Smooth muscle cell (in vitro differentiated cells): ENCODE results near the gene ARHGEF6. TPM values are rescaled to one million over a fixed set of nuclear protein-coding genes. Genes with fewer than 3 reads are reported as not detected.

Experiments used
- DNase-seq: peaks from one replicate; lab custom pipeline; 2025; ENCODE audit not compliant: unreplicated experiment; lab: John Stamatoyannopoulos, UW
- H2AFZ ChIP-seq: fragments of 200-600 bp; sonication (generic); 2 replicates; pipeline ENCODE4 v1.6.0; 2016; ENCODE audit warnings: antibody characterized with exemption, low read depth, mild to moderate bottlenecking
- H3F3A ChIP-seq: fragments of 200-600 bp; sonication (generic); 2 replicates; pipeline ENCODE4 v1.6.0; 2017; ENCODE audit warnings: antibody characterized with exemption, low read depth
- H3K27ac ChIP-seq: fragments of 200-600 bp; sonication (generic); 2 replicates; pipeline ENCODE4 v1.5.1; 2016; ENCODE audit warnings: low read depth, mild to moderate bottlenecking
- H3K27me3 ChIP-seq: fragments of 200-600 bp; sonication (generic); 2 replicates; pipeline ENCODE4 v1.6.1; 2016; ENCODE audit warnings: low read depth, mild to moderate bottlenecking
- H3K36me3 ChIP-seq: fragments of 200-600 bp; sonication (generic); 2 replicates; pipeline ENCODE4 v1.5.1; 2016; ENCODE audit warnings: low read depth
- H3K4me1 ChIP-seq: fragments of 200-600 bp; sonication (generic); 2 replicates; pipeline ENCODE4 v1.5.1; 2016; ENCODE audit warnings: low read depth
- H3K4me2 ChIP-seq: fragments of 200-600 bp; sonication (generic); 2 replicates; pipeline ENCODE4 v1.6.0; 2016; ENCODE audit warnings: mild to moderate bottlenecking
- H3K4me3 ChIP-seq: fragments of 200-600 bp; sonication (generic); 2 replicates; pipeline ENCODE4 v1.5.1; 2016; ENCODE audit warnings: mild to moderate bottlenecking
- H3K79me2 ChIP-seq: fragments of 200-600 bp; sonication (generic); 2 replicates; pipeline ENCODE4 v1.6.0; 2016; ENCODE audit warnings: low read depth, mild to moderate bottlenecking
- H3K9ac ChIP-seq: fragments of 200-600 bp; sonication (generic); 2 replicates; pipeline ENCODE4 v1.6.0; 2016; ENCODE audit warnings: low read depth
- H3K9me3 ChIP-seq: fragments of 200-600 bp; sonication (generic); replicated peaks from 2 replicates; pipeline ENCODE4 v1.5.1; 2016; ENCODE audit warnings: low read depth
- H4K20me1 ChIP-seq: fragments of 200-600 bp; sonication (generic); 2 replicates; pipeline ENCODE4 v1.6.0; 2016; ENCODE audit warnings: low read depth
- whole genome bisulfite sequencing: methylation state at CpG from one replicate; pipeline ENCODE4 v1.1.7; 2016; ENCODE audit warnings: low lambda C conversion rate; 5-methylcytosine and 5-hydroxymethylcytosine counted together
- polyA plus RNA-seq: library from polyadenylated mRNA; unstranded; fragments of >200 nt; fragmentation: Nextera tagmentation; extraction: Ambion mirVana; gene quantifications from 2 replicates; pipeline ENCODE4 v1.2.1, GENCODE V29; 2016
- total RNA-seq: library from RNA; depleted of rRNA; stranded (reverse); fragments of >200 nt; gene quantifications from 2 replicates; pipeline ENCODE4 v1.2.3, GENCODE V29; 2014
- TF ChIP-seq, protein P1 (sequence below): fragments of 200-600 bp; sonication (generic); IDR thresholded peaks from 2 replicates; pipeline ENCODE4 v1.5.1; 2017; ENCODE audit warnings: borderline replicate concordance, mild to moderate bottlenecking, antibody characterized with exemption; ENCODE audit not compliant: insufficient read depth, poor library complexity, severe bottlenecking

Gene ARHGEF6
- total and polyA plus RNA-seq, 2 experiments from 2014 or later = 2.9 to 4.5 TPM

DNA sequence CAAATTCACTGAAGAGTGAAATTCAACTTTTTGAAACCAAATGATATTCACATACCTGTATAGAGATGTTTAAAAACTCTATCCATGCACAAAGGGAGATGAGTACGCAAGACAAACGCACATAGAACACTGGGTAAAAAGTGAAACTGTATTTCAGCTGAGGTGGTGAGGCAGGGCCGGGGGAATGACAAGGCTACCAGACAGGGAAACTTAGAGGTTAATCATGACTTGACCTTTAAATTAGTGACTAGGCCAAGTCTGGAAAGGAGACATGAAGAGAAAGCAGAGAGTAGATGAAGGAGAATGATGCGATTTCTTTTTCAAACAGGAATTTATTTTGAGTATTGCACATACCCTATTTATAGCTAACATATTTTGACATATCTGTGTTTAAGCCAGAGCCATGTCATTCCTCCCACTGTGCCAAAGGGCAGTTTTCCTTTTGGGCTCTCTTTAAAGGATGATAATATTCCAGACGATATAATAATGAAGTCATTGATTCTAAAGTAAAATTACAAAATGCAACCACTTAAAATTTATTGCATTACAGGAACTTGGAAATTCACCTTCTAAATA, 49.4 kb downstream of the ARHGEF6 start:
- no peak overlapping the region for H3K9ac ChIP-seq
- H3K9me3 ChIP-seq = no peaks in the 10 kb centered on the region
- 80% methylated on average over 5 of the region's 5 CpGs for WGBS

DNA sequence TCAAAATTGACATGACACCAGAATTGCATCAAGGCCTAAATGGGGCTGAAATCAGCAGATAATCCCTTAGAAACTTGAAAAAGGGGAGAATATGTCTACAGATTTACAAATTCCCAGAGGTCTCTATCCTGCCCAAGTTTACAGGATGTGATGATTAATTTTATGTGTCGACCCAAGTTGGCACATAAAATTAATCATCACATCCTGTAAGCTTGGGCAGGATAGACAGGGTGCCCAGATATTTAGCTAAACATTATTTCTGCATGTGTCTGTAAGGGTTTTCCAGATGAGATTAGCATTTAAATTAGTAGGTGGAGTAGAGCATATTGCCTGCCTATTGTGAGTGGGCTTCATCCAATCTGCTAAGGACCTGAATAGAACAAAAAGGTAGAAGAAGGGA, 52.3 kb downstream of the ARHGEF6 start:
- H3K4me1 ChIP-seq = no peaks in the 10 kb centered on the region
- no peak overlapping the region for H3K4me3 ChIP-seq
- H3K79me2 ChIP-seq = no peaks in the 10 kb centered on the region
- H3K27ac ChIP-seq = no peak overlapping the region
- no peaks in the 10 kb centered on the region for H3K36me3 ChIP-seq
- no peaks in the 10 kb centered on the region for H3K9me3 ChIP-seq
- DNase-seq = no peak
- 82% methylated on average over 1 of the region's 1 CpG for WGBS
- no peaks in the 10 kb centered on the region for H3K27me3 ChIP-seq
- H3K4me2 ChIP-seq = no peak overlapping the region
- TF ChIP-seq, protein P1, sequence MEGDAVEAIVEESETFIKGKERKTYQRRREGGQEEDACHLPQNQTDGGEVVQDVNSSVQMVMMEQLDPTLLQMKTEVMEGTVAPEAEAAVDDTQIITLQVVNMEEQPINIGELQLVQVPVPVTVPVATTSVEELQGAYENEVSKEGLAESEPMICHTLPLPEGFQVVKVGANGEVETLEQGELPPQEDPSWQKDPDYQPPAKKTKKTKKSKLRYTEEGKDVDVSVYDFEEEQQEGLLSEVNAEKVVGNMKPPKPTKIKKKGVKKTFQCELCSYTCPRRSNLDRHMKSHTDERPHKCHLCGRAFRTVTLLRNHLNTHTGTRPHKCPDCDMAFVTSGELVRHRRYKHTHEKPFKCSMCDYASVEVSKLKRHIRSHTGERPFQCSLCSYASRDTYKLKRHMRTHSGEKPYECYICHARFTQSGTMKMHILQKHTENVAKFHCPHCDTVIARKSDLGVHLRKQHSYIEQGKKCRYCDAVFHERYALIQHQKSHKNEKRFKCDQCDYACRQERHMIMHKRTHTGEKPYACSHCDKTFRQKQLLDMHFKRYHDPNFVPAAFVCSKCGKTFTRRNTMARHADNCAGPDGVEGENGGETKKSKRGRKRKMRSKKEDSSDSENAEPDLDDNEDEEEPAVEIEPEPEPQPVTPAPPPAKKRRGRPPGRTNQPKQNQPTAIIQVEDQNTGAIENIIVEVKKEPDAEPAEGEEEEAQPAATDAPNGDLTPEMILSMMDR = no peak
- H2AFZ ChIP-seq = no peak overlapping the region
- no peaks in the 10 kb centered on the region for H3F3A ChIP-seq
- no peaks in the 10 kb centered on the region for H4K20me1 ChIP-seq
- no peak overlapping the region for H3K9ac ChIP-seq

More for the DNA sequence above, 49.4 kb downstream of the ARHGEF6 start:
- Histone ChIP-seq H3K4me3 (no peak overlapping the region), H3K4me2 (no peak overlapping the region), H3K36me3 (no peaks in the 10 kb centered on the region), H3K79me2 (no peaks in the 10 kb centered on the region), H2AFZ (no peak overlapping the region), H3K27ac (no peak overlapping the region), H3K27me3 (no peaks in the 10 kb centered on the region), H3K4me1 (no peaks in the 10 kb centered on the region), H3F3A (no peaks in the 10 kb centered on the region), H4K20me1 (no peaks in the 10 kb centered on the region)
- DNase-seq = no peak
- TF ChIP-seq, protein P1 = no peak

DNA sequence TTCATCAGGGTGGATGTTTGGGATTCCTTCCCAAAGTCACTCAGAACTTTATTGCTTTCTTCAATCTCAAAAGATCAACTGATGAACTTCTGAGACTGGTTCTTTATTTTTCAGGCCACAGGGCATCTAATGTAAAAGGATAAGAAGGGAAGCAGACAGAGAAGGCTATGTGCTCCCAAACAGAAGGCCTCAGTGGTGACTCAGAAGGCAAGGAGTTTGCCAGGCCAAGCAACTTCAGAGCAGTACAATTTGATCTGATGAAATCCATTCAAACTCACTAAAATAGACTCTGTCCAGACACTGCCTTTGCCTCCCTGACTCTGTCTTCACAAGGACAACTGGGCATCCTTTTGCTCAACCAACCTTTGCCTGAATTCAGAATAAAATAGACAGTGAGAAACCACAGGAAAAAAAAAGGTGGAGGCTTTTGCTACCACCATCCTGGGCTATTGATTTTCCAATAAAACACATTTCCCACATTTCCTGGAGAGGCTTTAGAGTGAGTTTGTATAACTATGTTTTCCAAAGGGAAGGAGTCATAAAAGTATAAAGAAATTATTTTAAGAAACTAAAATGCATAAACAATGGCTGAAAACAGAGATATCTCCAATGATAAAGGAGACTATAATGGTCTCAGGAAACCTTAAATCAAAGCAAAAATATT, 55.2 kb downstream of the ARHGEF6 start:
- Histone ChIP-seq H3K27ac (peak overlapping the region; percentile 48), H3K27me3 (no peaks in the 10 kb centered on the region), H3K4me1 (no peaks in the 10 kb centered on the region), H4K20me1 (no peaks in the 10 kb centered on the region), H3K4me2 (no peak overlapping the region), H2AFZ (no peak overlapping the region), H3F3A (no peaks in the 10 kb centered on the region), H3K4me3 (no peak overlapping the region), H3K9me3 (no peaks in the 10 kb centered on the region), H3K79me2 (no peaks in the 10 kb centered on the region), H3K9ac (no peak overlapping the region), H3K36me3 (no peaks in the 10 kb centered on the region)
- TF ChIP-seq, protein P1 = no peak
- no peak for DNase-seq

DNA sequence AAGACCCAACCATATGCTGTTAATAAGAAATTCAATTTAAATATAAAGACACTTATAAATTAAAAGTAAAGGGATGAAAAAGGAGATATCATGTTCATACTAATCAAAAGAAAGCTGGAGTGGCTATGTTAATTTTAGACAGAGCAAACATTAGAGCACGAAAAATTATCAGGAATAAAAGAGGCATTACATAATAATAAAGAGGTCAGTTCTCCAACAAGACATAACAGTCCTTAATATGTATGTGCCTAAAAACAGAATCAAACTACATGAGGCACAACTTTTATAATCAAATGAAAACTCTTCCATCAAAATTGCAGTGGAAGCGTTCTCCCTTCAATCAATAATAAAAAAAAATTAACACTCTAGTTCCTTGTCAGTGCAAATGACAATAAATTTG, 62.6 kb downstream of the ARHGEF6 start:
- H3F3A ChIP-seq = no peaks in the 10 kb centered on the region
- no peak overlapping the region for H3K27ac ChIP-seq
- no peak overlapping the region for H3K4me2 ChIP-seq
- no peaks in the 10 kb centered on the region for H3K27me3 ChIP-seq
- no peak for DNase-seq
- no peaks in the 10 kb centered on the region for H3K4me1 ChIP-seq
- WGBS = 64% methylated on average over 2 of the region's 2 CpGs
- TF ChIP-seq, protein P1 = no peak
- no peaks in the 10 kb centered on the region for H3K36me3 ChIP-seq
- H4K20me1 ChIP-seq = no peaks in the 10 kb centered on the region
- no peak overlapping the region for H3K4me3 ChIP-seq
- no peaks in the 10 kb centered on the region for H3K79me2 ChIP-seq
- no peaks in the 10 kb centered on the region for H3K9me3 ChIP-seq
- H2AFZ ChIP-seq = no peak overlapping the region
- H3K9ac ChIP-seq = no peak overlapping the region
